Stimulated activated CD8-positive, alpha-beta memory T cell treated with anti-CD3 and anti-CD28 coated beads, Interleukin-7, amount 100 ng/mL, for 1 hour (primary cell): ENCODE data around the gene PXK.

Source experiments
- DNase-seq, 2 donors: peaks; one replicate each; pipeline ENCODE4 v3.0.0-alpha.2; 2020; ENCODE audit warnings: low read depth in 2 of 2

PXK gene

DNA sequence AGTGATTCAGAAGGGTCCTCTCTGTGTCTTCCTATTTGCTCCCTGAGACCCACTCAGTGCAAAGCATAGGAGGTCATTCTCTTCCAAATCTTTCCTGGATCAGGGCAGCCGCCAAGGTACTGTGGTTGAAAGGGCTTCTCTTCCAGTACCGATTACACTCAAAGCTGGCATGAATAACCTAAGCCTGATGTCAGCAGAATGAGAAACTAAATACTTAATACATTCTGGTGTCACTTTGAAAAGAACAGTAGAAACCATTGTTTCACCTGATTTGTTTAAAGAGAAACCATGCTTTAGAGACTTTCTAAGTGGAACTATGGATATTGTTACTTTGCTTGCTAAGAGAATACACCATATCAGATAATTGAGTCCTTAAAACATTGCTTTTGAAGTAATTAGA lies 50.8 kb downstream of the PXK start:
- DNase-seq: no peak

DNA sequence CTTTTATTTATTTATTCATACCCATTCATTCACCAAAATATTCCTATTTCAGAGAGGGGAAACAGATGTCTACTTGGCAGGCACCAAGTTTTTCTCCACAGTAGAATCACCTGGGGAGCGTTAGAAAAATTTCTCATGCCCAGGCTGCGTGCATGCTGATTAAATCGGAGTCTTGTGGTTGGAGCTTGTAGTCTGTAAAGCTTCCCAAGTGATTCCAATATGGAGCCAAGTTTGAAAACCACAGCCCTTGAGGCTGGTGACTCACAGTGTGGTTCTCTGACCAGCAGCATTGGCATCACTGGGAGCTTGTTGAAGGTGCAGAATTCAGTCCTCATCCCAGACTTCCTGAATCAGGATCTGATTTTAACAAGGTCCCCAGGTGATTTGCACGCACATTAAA lies 51.2 kb downstream of the PXK start:
- no peak for DNase-seq

DNA sequence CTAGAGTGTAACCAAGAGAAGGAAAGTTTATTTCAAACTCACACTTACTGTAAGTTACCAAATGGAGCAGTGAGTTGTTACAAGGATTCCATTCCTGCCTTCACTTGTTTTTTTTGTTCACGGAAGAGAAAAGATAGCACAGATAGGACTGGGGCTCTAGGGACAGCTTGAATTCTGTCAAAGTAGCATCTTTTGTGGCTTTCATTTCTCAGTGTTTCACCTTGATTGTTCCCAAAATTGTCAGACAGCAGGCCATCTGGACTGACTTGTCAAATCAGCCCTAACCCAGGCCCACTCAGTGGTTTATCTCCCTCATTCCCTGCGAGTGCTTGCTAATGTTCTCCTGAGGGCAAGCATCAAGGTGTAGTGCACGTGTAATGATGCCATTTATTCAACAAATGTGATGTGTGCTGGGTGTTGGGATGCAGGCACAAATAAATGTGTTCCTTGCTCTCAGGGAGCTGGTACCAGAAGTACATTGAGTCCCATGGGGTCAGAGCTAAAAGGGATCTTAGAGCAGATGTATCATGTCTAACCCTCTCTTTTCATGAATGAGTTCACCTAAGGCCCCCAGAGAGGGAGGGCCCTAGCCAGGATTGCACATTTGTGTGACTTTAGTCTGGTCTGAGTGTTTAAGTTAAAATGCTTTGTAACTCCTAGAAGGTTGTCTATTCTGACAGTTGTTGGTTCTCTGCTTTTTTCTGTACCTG lies 51.8 kb downstream of the PXK start:
- DNase-seq: no peak

DNA sequence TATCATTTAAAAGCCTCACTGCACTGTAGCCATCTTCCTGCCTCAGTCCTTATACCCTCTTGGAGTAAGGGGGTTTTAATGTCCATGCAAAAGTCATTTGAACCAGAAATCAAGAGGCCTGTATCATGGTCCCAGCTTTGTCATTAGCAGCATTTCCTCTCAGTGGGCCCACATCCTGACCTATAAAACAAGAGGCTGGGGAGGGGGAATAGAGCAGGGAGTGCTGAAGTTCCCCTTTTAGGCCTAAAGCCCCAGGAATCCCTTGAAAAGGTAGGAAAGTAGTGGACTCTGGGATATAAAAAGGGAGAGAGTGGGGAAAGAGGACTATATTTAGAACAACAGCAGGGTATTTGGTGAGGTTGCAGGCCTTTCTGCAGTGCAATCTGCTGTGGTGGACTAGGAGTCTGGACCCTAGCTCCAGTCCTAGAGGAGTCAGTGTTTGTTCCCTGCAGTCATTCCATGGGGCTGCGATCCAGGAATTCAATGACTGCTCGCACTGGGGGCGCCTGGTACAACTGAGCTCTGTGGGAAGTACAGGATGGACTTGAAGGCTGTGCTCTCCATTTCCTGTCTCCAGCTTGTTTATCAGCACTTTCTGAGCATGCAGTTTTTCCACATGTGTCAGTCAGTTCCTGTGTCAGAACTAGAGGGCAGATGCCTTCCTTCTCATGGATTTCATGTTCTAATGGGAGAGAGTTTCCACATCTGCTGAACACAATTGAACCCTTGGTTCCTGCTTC lies 54.1 kb downstream of the PXK start:
- DNase-seq: no peak

DNA sequence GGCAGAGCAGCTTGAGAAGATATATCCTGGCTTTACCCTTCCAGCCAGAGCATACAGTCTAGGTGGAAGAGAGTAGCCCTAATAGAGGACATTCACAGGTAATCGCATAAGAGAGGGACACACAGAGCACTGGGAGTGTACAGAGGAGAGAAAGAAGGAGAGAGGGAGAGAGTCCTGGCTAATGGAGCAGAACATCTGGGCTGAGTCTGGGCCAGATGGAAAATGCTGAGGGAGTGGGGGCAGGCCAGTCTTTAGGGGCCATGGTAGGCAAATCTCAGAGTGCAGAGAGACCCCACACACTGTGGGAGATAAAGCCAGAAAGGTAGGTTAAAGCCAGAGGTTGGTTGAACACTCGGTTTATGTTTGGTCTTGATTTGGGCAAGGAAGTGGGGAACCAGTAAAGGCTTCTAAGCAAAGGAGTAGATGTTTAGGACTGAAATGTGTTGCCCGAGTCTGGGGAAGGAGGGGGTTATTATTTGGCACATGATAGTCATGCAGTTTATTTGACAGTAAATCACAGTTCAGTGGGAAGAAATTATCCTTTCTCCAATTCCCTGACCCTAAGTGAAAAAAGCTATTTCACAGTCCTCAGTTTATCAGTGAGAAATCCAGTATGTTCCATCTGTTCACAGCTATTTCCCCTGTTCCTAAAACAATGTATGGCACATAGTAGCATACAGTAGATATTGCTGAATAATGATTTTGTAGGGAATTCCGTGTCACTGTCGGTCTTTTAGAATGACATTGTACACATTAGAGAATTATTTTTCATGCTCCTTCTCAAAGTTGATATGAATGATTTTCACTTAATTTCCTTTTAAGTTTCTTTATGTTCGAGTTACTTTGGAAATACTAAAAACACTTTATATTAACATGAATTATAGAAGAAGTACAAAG lies 55.2 kb downstream of the PXK start:
- no peak for DNase-seq

DNA sequence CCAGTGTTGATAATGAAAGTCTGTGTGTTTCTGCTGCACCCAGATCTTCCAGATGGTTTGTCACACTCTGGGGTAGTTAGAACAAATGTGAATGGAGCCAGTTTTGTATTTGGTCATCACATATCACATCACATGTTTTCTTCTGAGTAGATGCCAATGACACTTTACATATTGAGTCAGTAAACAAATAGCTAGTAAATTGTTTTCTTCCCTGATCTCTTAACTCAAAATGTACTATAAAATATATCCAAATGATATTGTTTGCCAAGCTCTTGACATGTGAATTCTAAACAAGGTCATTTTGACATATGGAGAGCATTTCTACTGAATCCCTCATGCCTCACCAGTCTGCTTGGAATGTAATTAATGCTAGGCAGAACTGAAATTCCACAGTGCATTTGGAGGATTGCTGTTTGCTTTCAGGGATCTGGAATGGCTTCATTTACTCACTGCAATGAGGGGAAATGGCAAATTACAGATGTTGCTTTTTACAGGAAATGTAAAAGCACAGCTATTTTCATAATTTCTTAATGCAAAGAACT lies 55.9 kb downstream of the PXK start:
- no peak for DNase-seq

DNA sequence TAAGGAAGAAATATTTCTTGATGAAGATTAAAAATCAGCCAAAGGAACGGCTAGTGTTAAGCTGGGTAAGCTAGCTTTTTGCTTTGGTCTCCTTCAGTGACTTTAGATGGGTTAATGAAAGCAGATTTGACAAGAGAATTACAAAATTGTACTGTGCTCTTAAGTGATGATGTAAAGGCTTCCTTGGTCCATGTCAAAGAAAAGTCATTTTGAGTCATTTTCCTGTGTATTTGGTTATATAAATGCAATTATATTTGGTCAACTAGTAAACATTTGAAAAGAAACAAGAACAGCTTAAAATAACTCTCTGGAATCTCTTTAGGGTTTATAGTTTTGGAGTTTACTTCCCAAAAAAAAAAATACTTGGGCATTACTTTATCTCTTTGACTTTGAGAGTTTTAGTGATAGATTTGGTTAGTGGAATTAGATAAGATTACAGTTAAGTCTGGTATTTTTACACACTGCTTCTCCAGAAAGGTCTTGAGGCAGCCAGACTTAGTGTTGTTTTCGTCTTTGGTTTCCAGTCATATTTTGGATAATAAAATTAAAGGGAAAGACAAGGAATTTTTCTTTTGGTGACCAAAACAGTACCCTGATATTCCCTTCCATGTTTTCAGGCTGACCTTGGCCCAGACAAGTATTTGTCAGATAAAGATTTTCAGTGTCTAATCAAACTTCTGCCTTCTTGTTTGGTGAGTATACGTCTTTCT lies 58.6 kb downstream of the PXK start:
- no peak for DNase-seq

DNA sequence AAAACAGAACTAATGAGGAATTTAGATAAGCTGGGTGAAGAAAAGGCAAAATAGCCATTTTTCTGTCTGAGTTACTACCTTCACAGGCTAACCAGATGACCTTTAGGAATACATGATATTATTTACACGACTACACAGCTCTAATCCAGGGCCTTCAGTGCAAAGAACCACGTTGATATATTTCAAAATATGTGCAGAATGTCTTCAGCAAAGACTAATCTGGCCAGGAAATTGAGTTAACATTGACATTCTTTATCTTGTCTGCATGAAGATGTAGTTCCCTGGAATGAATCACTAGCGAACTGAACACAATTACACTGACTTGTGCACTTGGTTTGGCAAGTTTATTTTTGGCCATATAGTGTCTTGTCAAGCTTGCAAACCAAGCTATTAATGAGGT lies 59.5 kb downstream of the PXK start:
- DNase-seq: no peak

DNA sequence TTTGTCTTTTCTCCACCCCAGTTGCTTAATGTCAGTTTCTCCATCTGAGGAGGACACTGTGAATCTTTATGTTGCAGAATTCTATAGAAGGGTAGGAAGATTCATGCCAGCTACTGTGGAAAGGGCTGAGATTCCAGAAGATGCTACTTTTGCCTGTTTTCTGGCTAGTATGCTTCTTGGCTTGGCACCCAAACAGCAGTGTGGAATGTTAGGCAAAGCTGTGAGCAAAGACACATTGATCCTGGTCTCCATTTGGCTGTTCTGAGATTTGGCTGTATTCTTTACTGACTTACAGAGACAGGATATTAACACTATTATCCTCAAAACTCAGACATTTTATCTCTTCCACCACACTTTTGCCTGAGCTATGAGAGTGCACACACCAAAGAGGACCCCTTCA lies 61.6 kb downstream of the PXK start:
- no peak for DNase-seq

DNA sequence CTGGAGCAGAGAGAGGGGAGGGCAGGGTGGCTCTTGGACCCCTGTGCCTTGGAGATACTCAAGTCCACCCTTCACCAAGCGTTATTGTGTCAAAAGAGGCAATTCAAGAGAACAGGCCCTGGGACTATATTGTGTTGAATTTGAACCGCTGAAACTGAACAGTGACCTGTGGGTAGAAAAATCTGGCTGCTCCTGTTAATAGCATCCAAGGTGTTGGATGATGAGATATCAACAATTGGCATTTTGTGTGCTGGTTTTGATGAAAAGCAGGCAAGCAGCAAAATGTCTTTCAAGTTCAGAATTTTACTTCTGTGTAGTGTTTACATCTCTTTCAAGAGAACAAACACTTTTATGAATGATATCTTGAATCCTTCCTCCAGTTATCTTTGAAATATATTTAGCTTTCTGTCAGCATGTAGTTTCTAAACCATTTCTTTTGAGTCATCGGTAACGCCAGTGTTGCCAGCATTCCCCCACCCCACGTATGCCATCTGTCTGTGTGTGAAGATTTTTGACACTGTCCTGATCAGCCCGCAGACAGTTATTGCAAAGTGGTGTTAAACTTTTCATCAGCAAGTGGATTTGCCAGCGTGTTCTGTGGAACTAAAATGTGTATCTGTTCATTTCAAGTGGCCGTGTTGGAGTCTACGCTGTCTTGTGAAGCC lies 66.1 kb downstream of the PXK start:
- no peak for DNase-seq

DNA sequence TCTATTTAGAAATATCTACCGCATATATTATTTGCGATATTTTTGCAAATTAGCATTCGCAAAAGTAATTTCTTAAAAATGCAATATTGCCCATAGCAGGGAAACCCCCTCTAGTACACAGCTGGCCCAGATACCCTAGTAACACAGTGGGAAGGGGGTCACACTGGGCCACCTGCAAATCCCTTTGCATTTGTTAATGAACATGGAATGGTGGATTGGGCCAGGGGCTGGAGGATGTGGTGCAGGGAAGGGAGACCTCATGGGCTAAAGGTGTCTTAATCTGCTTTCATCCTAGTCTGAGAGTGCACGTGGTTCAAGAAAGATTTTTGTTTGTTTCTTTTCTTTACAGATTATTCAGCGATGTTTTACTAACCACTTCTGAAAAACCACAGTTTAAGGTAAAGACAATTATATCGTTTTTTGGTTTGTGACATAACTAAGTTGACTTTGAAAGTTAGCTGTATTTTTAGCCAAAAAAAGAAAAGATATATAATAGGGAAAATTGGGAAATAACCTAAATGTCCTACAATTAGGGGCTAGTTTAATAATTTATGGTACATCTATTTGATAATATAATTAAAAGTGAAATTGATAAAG lies 70.9 kb downstream of the PXK start:
- no peak for DNase-seq

DNA sequence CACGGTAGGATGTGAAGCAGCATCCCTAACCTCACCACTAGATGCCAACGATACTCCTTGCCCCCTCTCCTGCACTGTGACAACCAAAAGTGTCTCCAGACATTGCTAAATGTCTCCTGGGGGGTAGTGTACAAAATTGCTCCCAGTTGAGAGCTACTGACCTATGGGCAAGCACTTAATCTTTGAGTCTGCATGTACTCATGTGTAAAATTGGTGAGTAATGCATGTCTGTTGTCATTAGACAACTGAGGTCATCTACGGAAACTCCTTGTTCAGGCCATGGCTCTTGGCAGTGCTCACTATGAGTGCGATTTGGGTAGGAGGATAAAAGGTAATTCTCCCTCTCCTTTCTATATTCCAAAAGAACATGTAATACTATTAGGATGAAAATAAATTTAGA lies 71.7 kb downstream of the PXK start:
- DNase-seq: no peak

DNA sequence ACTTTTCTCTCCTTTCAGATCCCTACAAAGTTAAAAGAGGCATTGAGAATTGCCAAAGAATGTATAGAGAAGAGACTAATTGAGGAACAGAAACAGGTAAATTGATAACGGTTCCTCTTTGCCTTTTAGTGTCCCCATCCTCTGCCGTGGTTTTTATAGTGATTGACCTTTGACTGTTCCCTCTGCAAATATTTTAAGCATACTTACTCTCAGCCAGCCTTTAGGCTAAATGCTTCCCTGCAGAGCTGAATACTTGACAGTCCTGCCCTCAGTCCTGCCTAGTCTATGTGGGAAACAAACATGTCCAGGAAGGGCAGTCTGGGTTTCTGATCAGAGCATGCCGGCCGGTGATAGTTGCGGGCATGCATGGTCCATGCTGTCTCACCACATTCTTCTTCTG lies 76.2 kb downstream of the PXK start:
- DNase-seq: no peak

DNA sequence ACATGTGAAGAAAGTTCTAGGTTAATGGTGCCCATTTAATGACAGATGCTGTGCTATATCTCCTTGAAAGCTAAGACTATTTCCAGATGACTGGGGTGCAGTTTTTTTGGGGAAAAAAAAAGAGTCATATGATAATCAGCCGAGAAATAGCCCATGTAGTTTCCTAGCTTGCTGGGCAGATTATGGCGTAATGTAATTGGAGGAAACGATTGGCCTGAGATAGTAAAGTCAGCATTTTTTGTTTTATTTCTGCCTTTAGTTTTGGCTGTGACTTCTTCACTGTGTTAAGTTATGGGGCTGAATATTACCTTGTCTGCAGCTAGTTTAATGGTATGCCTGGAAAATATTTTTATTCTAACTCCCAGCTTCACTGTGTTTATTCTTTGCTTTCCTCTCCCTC lies 77.0 kb downstream of the PXK start:
- no peak for DNase-seq

DNA sequence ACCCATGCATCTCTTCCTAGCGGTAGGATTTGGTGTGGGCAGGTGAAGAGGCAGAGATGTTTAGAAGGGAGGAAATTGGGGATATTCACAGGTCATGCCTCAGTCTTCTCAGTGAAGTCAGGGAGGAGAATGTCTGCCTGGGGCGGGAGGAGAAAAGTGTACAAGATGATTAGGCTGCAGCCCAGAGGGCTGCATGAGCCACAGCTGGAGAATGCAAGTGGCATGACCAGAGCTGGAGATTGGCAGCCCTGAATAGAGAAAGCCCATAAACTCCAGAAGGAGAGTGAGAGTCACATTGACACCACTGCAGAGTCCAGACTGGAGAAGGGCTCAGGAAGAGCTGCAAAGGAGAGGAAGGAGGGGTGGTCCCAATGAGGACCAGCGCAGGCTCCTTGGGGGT lies 78.3 kb downstream of the PXK start:
- no peak for DNase-seq

DNA sequence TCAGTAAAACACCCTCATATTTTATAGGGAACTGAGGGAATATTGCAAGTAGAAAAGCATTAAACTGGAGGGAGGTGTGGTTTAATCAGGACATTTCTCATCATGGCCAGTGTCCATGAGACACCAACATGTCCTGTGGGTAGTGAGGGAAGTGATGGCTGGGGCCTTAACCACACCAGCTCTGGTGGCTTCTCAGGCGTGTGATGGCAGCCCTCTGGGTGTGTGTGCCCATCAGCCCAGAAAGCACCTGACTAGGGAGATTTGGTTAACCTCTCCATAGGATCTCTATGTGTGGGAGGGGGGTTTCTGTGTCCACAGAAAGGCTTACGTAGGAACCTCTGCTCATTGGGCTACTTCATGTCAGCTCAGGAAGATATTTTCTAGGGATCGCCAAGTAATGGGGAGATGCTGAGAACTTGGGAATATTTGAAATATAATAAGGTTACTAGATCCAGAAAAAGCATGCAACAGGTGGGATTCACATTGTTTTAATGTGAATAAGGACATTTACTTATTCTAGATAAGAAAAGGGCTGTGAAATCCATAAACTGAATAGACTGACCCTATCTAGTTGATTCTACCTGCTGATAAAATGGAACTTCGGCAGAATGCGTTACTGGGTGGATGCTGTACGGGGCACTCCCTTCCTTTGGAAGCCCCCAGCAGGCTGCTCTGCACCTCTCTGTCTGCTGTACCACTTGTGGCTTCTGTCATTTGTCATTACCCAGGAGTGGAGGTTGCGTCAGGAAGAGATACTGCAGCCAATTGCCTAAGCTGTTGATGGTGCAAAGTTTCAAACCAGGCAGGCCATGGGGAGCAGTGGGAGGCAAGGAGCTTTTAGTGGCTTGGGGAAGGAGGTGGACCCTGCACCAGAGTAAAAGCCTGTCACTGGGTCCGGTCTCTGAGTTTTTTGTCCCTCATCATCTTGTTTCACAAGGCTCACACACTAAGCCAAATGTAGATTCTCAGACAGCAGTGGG lies 79.4 kb downstream of the PXK start:
- DNase-seq: no peak

DNA sequence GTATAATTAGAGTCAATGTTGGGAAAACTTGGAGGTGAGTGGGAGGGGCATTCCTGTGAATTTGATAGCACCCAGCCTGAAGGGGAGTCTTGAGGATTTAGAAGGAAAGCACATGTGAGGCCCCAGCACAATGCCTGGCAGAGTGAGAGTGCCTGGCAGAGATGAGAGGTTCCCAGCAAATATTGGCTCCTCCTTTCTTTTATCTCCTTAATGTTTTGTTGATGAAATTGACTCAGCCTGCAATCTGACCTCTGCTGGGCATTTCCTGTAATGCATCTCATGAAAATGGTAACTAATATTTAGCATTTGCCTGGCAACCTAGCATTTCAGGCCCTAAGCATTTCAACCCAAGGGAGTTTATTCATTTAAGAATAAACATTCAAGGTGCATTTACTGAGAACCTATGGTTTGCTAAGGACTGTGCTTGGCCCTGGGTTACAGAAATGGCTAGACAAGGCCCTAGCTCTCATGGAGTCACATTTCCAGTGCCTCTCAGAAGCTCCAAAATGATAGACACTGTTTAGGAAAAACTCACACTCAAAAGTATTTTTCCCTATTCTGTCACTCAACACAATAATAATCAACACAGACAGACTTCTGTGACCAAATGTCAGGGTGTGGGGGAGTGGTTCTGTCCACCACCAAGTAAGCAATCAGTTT lies 82.0 kb downstream of the PXK start:
- DNase-seq: no peak

DNA sequence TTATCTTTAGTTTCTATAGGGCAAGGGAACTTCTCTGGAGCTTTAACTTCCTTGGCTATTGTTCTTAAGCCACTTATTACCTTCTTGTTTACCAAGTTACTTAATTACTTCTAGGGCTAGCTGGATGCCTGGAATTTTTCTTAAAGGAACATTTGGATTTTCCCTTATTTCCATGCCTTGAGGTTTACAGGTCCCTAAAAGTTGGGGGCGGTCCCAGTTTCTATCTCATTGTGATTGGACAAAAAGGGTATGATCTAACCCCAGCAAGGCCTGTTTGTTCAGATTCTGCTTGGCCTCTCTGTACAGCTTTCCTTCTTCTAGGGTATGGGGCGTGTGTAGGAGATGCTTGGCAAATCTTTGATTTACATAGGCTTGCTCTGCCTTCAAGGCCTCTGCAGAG lies 83.5 kb downstream of the PXK start:
- no peak for DNase-seq

DNA sequence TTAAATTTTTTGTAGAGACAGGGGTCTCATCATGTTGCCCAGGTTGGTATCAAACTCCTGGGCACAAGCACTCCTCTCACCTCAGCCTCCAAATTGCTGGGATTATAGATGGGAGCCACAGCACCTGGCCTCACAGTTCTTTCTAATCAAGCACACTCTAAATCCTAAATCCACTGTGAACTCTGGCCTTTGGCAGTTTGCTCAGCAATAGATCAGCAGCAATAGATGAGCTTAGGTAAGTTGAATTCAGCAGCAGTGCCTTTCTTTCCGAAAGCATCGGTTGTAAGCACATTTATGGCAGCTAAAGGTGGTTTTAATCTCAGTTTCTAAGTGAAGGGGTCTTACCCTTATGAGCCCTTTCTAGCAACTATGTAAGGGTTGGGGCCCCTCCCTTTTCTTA lies 84.4 kb downstream of the PXK start:
- no peak for DNase-seq
